ENCODE results near the gene ACOT8.

- TF ChIP-seq BRCA1 (IDR thresholded peaks at IDR 0.05; ENCODE audit: low read depth, low read length) (no peak), TARDBP (IDR thresholded peaks at IDR 0.05; ENCODE audit: borderline replicate concordance) (no peak), ATF2 (IDR thresholded peaks at IDR 0.05; ENCODE audit: low read length) (no peak), CTCF (IDR thresholded peaks at IDR 0.05 in 2 of 3, conservative IDR thresholded peaks at IDR 0.05 in 1 of 3; ENCODE audit: control insufficient read depth in 2 of 3, extremely low read depth in 1 of 3, insufficient read depth in 1 of 3, low read depth in 3 of 3, low read length in 3 of 3) (no peak)
Measured at GRCh38 chr20:45816951-45817350, 40.2 kb downstream of the ACOT8 start.

All from GM12878 (cell line).